ENCODE measurements around the gene KCNIP4.

KCNIP4 gene

GRCh38 chr4:21680326-21680898 is 268.2 kb downstream of the KCNIP4 start:
- no peak for DNase-seq

- no peak for DNase-seq
Measured at GRCh38 chr4:21678711-21679110, 269.9 kb downstream of the KCNIP4 start.

GRCh38 chr4:21677173-21677572 is 271.4 kb downstream of the KCNIP4 start:
- no peak for DNase-seq

GRCh38 chr4:21664355-21664754 is 284.2 kb downstream of the KCNIP4 start:
- no peak for DNase-seq

GRCh38 chr4:21656832-21657231 is 291.7 kb downstream of the KCNIP4 start:
- no peak for DNase-seq

GRCh38 chr4:21655031-21655430 is 293.5 kb downstream of the KCNIP4 start:
- DNase-seq: no peak

- DNase-seq: no peak
Measured at GRCh38 chr4:21652508-21653231, 295.9 kb downstream of the KCNIP4 start.

GRCh38 chr4:21649391-21650090 is 299.0 kb downstream of the KCNIP4 start:
- no peak for DNase-seq

GRCh38 chr4:21645776-21646175 is 302.8 kb downstream of the KCNIP4 start:
- DNase-seq: no peak

- DNase-seq: no peak
Measured at GRCh38 chr4:21641696-21642095, 306.9 kb downstream of the KCNIP4 start.

- DNase-seq: no peak
Measured at GRCh38 chr4:21638171-21638725, 310.3 kb downstream of the KCNIP4 start.

GRCh38 chr4:21628916-21629610 is 319.5 kb downstream of the KCNIP4 start:
- DNase-seq: no peak

- no peak for DNase-seq
Measured at GRCh38 chr4:21628116-21628670, 320.4 kb downstream of the KCNIP4 start.

- no peak for DNase-seq
Measured at GRCh38 chr4:21625447-21625846, 323.1 kb downstream of the KCNIP4 start.

GRCh38 chr4:21605006-21605405 is 343.6 kb downstream of the KCNIP4 start:
- no peak for DNase-seq

- DNase-seq: no peak
Measured at GRCh38 chr4:21596521-21596920, 352.1 kb downstream of the KCNIP4 start.

GRCh38 chr4:21593671-21594001 is 354.9 kb downstream of the KCNIP4 start:
- DNase-seq: no peak

GRCh38 chr4:21592970-21593670 is 355.5 kb downstream of the KCNIP4 start:
- DNase-seq: no peak

GRCh38 chr4:21577056-21577455 is 371.5 kb downstream of the KCNIP4 start:
- no peak for DNase-seq

GRCh38 chr4:21571100-21571499 is 377.5 kb downstream of the KCNIP4 start:
- DNase-seq: no peak

- no peak for DNase-seq
Measured at GRCh38 chr4:21569638-21570037, 378.9 kb downstream of the KCNIP4 start.

GRCh38 chr4:21555083-21555482 is 393.5 kb downstream of the KCNIP4 start:
- no peak for DNase-seq
